HG02970 (cell line): ENCODE measurements around the gene SEC14L1.
"Not testable (repeated sequence)": the region's sequence is repeated elsewhere in the genome, so short reads cannot be mapped to it uniquely, and the experiment has no call there.

Experiments
- ATAC-seq: cut with Tn5 transposase; IDR thresholded peaks from one replicate; pipeline ENCODE4 v1.9.1; 2021; ENCODE audit warnings: mild to moderate bottlenecking, moderate library complexity, moderate number of reproducible peaks; ENCODE audit not compliant: unreplicated experiment, low FRiP score

The SEC14L1 gene

GRCh38 chr17:77140878-77141767 lies at the start of gene SEC14L1:
SEC14L1 (plus strand) TSS chr17:77140969; CDS start chr17:77143597, 2,628 bp downstream.
- peak; percentile 36 for ATAC-seq

DNA sequence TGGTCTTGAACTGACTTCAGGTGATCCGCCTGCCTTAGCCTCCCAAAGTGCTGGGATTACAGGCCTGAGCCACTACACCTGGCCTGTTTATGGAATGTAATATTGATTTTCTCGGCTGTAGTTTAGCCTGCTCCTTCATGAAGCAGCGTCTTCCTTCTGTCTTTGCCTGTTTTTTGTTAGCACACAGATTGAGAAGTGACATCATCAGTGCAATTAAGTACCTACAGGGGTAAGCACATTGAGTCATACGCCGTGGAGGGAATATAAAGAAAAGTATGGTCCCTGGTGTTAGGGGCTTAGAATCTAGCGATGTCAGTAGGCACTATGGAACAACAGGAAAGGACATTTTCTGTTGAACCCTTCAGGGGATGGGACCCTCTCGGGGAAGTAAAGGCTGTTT lies 48.7 kb upstream of the SEC14L1 start:
- ATAC-seq, result no peak

DNA sequence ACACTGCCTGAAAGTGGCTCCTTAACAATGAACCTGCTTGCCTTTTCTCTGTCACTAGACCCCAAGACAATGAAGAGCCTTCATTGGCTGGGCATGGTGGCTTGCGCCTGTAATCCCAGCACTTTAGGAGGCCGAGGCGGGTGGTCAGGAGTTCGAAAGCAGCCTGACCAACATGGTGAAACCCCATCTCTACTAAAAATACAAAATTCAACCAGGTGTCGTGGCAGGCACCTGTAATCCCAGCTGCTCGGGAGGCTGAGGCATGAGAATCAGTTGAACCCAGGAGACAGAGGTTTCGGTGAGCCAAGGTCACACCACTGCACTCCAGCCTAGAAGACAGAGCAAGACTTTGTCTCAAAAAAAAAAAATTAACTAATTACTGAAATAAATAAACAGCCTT lies 45.3 kb upstream of the SEC14L1 start:
- no peak for ATAC-seq

DNA sequence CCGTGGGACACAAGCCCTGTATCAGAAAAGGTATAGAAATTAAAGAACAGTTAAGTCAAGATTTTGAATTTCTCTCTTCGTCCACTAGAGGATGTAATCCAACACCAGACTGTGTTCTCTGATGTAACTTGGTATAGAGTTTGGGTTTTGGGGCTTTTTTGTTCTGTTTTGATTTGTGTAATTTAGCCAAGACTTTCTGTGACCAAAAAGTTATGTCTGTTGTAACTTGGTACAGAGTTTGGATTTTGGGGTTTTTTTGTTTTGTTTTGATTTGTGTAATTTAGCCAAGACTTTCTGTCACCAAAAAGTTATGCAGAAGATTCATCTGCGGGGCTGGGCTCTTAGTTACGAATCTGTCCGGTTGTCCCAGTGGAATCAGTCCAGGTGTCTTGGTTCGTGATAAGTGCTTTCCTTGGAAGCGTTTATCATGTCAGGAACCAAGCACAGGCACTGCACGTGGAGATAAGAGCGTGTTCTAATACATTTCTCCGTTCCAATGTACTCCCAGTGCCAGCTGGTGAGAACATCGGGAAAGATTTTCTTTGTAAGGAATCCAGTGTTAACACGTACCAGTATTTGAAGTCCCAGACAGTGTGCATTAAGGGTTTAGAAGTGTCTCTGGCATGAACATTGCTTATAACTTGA lies 44.1 kb upstream of the SEC14L1 start:
- no peak for ATAC-seq

- no peak for ATAC-seq
Observed at GRCh38 chr17:77097631-77098180, 43.1 kb upstream of the SEC14L1 start.

DNA sequence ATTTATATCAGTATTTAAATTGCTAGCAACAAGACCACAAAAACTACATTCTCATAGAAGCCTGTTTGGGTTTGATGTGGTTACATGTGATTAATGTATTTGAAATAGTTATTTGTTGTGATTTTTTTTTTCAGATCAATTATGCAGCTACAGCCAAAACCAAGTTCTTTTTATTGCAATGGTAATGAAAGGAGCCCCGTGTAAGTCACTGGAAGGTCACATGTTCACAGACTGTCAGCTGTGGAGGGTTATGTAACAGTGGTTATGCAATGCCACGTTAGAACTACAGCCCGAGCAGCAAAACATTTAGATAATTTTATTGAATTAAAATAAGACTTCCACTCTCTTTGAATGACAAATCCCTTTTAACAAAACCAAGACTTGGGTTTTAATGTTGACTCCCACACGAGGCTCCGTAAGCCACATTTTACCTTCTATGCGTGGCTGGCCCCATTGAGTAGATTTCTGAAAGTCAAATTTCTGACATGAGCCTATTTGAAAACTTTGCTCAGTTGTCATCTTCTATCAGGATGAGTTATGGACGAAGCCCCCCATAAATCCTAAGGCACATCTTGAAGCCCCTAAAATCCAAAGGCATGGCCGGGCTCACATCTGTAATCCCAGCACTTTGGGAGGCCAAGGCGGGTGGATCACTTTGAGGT lies 41.8 kb upstream of the SEC14L1 start:
- ATAC-seq, result no peak

- no peak for ATAC-seq
Observed at GRCh38 chr17:77099997-77100396, 40.8 kb upstream of the SEC14L1 start.

DNA sequence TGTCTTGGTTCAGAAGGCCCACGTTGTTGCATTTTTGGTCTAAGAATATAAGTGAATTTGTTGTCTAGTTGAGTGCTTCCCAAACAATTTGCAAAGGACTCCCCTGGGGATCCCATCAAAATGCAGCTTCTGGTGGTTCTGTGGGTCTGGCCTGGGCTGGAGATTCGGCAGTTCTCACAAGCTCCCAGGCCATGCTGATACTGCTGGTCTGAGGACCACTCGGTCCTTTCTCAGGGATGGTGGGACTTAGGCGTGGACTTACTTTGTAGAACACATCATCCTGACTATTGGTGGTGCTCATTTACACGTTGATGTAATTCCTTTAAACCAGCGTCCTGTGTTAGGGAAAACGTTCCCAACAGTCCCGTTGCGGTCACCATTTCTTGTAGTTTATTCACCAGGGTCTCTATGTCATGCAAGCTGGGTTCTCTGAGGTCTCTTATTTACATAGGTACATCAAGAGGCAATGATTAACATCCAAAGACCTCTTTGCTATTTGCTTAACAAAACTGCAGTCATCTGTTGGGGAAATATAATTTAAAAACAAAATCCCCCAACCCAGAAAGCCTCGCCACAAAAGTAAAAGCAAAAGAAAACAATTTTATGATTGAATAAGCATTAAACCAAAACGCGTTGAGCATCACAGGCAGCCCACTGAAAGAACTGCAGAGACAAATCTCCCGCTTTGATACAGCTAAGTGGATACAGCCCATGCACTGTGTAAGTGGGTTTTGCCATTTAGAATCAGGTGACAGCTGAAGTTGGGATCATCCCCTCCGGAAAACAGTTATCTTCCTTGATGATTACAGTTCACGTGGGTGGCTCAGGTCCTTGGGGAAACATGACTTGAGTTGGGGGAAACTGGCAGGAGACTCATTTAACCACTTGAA lies 39.0 kb upstream of the SEC14L1 start:
- no peak for ATAC-seq

DNA sequence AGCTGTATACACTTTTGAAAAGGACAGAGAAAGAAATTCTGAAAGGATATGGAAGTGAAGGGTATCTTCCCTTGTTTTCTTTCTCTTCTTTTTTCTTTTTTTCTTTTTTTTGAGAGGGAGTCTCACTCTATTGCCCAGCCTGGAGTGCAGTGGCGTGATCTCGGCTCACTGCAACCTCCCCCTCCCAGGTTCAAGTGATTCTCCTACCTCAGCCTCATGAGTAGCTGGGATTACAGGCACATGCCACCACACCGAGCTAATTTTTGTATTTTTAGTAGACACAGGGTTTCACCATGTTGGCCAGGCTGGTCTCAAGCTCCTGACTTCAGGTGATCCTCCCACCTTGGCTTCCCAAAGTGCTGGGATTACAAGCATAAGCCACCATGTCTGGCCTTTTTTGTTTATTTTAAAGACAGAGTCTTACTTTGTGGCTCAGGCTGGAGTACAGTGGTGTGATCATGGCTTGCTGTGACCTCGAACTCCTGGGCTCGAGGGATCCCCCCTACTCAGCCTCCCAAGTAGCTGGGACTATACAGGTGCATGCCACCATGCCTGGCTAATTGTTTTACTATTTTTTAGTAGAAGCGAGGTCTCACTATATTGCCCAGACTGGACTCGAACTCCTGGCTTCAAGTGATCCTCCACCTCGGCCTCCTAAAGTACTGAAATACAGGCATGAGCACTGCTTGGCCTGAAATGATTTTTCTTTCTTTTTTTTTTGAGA lies 38.2 kb upstream of the SEC14L1 start:
- ATAC-seq, result not testable (repeated sequence)

DNA sequence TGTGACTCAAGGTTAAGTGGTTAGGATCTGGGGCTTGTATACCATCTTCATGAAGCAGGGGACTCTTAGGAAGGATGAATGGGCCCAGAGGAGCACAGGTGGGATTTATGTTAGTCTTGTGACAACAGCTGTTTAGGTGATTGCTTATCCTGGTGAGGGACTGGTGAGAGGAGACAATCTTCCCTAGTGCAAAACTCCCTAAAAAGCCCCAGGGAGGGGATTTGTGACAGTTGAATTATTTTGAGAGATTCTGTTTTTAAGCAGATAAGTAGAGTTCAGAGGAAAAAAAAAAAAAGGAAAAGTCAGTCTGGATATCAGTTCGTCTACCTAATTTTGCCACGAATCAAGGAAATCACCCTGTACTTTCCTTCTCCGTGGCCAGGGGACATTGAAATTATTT lies 35.1 kb upstream of the SEC14L1 start:
- no peak for ATAC-seq

- ATAC-seq, result peak; percentile 24
Observed at GRCh38 chr17:77106874-77107358, 33.9 kb upstream of the SEC14L1 start.

DNA sequence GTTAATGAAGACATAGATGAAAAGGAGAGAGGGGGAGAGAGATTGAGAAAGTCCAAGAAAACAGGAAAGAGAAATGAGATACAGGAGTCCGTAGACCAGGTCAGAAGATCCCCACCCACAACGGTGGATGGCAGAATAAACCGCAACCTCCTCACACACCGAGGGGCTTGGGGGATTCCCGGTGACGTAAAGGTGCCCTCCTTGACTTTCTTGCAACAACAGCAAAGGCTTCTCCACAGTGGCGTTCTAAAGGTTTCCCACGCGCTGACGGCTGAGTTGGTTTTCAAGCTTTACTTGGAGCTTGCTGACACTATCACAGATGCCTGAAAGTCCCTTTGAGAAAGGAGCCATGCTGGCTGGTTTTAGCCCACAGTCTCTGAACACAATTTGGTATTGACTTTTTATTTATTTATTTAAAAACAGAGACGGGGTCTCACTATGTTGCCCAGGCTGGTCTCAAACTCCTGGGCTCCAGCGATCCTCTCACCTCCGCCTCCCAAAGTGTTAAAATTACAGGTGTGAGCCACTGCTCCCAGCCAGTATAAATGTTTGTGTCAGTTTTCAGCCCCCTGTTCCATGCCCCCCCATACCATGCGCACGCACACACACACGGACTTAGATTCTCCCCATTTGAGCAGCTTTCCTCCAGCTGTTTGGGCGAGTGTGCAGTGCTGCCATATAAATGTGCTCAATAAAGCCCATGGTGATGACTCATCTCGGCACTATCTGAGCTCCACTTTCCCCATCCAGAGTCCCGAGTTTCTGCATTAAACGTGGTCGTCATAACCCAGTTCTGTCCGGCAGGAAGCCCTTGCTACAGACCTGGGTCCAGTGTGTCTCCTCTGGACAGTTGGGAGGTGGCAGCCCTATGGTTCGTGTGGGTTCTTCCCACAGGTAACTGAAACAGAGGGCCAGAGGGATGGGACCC lies 33.0 kb upstream of the SEC14L1 start:
- ATAC-seq, result peak; percentile 63

DNA sequence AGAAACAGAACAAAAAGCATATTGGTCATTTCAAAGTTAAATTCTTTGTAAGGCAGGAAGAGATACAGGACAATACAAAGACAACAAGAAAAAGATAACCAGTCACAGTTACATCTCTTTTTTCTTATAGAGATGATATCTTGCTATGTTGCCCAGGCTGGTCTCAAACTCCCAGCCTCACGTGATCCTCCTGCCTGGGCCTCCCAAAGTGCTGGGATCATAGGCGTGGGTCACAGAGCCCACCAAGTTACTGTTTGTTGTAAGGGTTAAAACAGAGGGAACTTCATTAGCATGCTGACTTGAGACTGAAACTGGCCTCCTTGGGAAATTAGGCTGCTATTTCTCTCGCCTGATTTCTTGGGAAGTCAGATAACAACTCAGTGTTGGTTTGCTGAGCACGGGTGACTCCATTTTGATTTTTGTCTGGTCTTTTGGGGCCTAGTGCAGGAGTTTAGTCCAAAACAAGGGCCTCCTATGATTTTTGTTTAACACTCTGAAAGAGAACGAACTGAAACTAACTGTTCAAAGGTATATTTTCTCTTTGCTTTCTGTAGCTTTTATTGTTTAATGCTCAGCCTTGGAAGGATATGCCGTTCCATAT lies 31.5 kb upstream of the SEC14L1 start:
- no peak for ATAC-seq

- no peak for ATAC-seq
Observed at GRCh38 chr17:77109764-77110359, 30.9 kb upstream of the SEC14L1 start.

DNA sequence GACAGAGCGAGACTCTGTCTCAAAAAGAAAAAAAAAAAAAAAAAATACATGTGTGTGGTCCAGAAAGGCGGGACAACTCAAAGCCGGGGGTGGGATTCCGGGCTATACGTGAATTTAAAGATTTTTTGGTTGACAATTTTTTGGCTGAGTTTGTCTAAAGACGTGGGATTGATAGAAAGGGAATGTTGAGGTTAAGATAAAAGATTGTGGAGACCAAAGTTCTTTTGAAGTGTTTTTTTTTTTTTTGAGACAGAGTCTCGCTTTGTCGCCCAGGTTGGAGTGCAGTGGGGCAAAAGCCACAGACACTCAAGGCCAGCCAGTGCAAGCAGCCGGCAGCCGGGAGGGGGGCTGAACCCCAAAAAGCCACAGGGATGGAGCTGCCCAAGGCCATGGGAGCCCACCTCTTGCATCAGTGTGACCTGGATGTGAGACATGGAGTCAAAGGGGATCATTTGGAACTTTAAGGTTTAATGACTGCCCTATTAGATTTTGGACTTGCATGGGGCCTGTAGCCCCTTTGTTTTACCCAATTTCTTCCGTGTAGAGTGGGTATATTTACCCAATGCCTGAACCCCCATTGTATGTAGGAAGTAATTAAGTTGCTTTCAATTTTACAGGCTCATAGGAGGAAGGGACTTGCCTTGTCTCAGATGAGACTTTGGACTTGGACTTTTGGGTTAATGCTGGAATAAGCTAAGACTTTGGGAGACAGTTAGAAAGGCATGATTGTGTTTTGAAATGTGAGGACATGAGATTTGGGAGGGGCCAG lies 29.4 kb upstream of the SEC14L1 start:
- ATAC-seq, result not testable (repeated sequence)

DNA sequence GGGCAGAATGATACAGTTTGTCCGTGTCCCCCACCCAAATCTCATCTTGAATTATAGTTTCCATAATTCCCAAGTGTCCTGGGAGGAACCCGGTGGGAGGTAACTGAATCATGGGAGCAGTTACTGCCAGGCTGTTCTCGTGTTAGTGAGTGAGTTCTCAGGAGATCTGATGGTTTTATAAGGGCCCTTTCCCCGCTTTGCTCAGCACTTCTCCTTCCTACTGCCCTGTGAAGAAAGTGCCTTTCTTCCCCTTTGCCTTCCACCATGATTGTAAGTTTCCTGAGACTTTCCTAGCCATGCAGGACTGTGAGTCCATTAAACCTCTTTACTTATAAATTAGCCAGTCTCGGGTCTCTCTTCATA lies 28.9 kb upstream of the SEC14L1 start:
- no peak for ATAC-seq

DNA sequence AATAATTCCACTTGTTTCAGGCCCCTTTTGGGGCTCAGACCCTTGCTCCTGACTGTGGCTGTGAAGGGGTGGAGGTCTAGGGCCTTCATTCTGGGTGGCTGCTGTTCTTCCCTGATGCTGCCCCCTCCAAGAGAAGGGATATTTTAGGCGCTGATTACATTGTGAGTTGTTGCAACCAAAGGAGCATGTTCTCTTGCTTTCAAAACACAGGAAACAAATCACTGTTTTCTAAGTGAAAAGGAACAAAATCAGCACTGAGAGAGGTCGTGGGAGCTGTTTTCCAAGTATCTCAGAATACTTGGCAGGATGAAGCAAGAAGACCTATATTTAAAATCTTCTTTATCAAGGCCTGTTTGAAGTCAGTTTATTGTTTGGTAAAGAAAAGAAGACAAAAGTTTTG lies 25.3 kb upstream of the SEC14L1 start:
- no peak for ATAC-seq
